ENCODE data around the gene RSBN1L. TPM values are rescaled to one million over a fixed set of nuclear protein-coding genes. Genes with fewer than 3 reads are reported as not detected.

The RSBN1L gene
- total and polyA plus RNA-seq, 2 donors (not counting 3 experiments of a cell fraction or from before 2014, with no cell fraction given): 3.0 to 13.1 TPM

- no peak for DNase-seq (ENCODE audit: low read depth, low spot score)
- intact Hi-C loops (cut with micrococcal nuclease): no loop called here
Observed at GRCh38 chr7:77687100-77687746, 9.0 kb upstream of the RSBN1L start.

More at GRCh38 chr7:77687100-77687746, 9.0 kb upstream of the RSBN1L start:
- H3K9ac ChIP-seq (replicated peaks; ENCODE audit: extremely low read depth, insufficient read depth, low read length): no peak overlapping the region
- H3K27ac ChIP-seq (ENCODE audit: insufficient read depth, low read depth, low read length): no peak overlapping the region
- dilution Hi-C loops (cut with MboI; ENCODE audit: extremely low pct_ligation_motif_present, low sequenced_read_pairs): no loop called here
- no peaks in the 10 kb centered on the region for H3K9me3 ChIP-seq (replicated peaks; ENCODE audit: control insufficient read depth, insufficient read depth, low read length)
- no peaks in the 10 kb centered on the region for H3K4me1 ChIP-seq (ENCODE audit: control insufficient read depth, extremely low read depth, insufficient read depth, low read length)
- ChIA-PET POLR2A (interaction anchor here (0.6 to 1.1 kb wide), 2 partner anchors 9 to 26 kb away, joined by 3 to 4 read pairs; partner anchors contain the start of gene RSBN1L), CTCF (interaction anchor here (0.5 to 1.5 kb wide), 5 partner anchors 9 to 72 kb away, joined by 3 to 4 read pairs (median 4); partner anchors contain the start of gene RSBN1L)
- no peak for FAIRE-seq
- H3K27me3 ChIP-seq (ENCODE audit: control insufficient read depth in 2 of 2, insufficient read depth in 2 of 2, low read length in 2 of 2): no peaks in the 10 kb centered on the region
- no peaks in the 10 kb centered on the region for H4K20me1 ChIP-seq (replicated peaks; ENCODE audit: control insufficient read depth, extremely low read depth, insufficient read depth, low read length)
- H3K36me3 ChIP-seq (ENCODE audit: control insufficient read depth in 2 of 2, extremely low read depth in 1 of 2, insufficient read depth in 2 of 2, low read length in 2 of 2): no peaks in the 10 kb centered on the region
- H3K4me2 ChIP-seq (ENCODE audit: insufficient read depth, low read length): no peak overlapping the region
- no TSS peak for BruUV-seq (replicated peaks)
- no peak for TF ChIP-seq EZH2 (IDR thresholded peaks at IDR 0.05; ENCODE audit: borderline replicate concordance, low read depth, low read length, severe bottlenecking)
- no peak for TF ChIP-seq CTCF (IDR thresholded peaks at IDR 0.05; ENCODE audit: extremely low read depth in 1 of 2, insufficient read depth in 1 of 2, low read depth in 1 of 2, low read length in 2 of 2)
- TF ChIP-seq GATA2 (IDR thresholded peaks at IDR 0.05; ENCODE audit: insufficient read depth, insufficient read length, low read depth, low read length): no peak
- TF ChIP-seq MYC (IDR thresholded peaks at IDR 0.05; ENCODE audit: low read depth, low read length): no peak
- TF ChIP-seq FOS (IDR thresholded peaks at IDR 0.05; ENCODE audit: borderline replicate concordance, insufficient read depth, low read length): no peak
- TF ChIP-seq JUN (IDR thresholded peaks at IDR 0.05; ENCODE audit: borderline replicate concordance, insufficient read depth, insufficient read length, low read depth): no peak
- TF ChIP-seq POLR2AphosphoS5 (IDR thresholded peaks at IDR 0.05; ENCODE audit: insufficient read depth, low read depth, low read length): no peak
- no peak for TF ChIP-seq MAX (IDR thresholded peaks at IDR 0.05; ENCODE audit: insufficient read depth, insufficient read length)
- TF ChIP-seq POLR2A (IDR thresholded peaks at IDR 0.05; ENCODE audit: low read depth, low read length): no peak
- H3K79me2 ChIP-seq (ENCODE audit: control insufficient read depth, insufficient read depth, low read length): peaks cover 2% of the 10 kb centered on the region
- H3K9me1 ChIP-seq (replicated peaks; ENCODE audit: control insufficient read depth, extremely low read depth, insufficient read depth, low read length): no peaks in the 10 kb centered on the region
- no peak overlapping the region for H3K4me3 ChIP-seq (replicated peaks in 1 of 3; ENCODE audit: insufficient read depth in 1 of 3, low read depth in 1 of 3, low read length in 3 of 3)
- no peak overlapping the region for H2AFZ ChIP-seq (ENCODE audit: low read depth, low read length)
